K562 (cell line): ENCODE results near the gene TMEM95. TPM values are rescaled to one million over a fixed set of nuclear protein-coding genes. Genes with fewer than 3 reads are reported as not detected.

Experiments
- ARID1B ChIP-seq: fragments of 450-650 bp; IDR thresholded peaks from 2 replicates; pipeline ENCODE4 v1.6.1; 2016; ENCODE audit warnings: antibody characterized with exemption, mild to moderate bottlenecking, inconsistent platforms
- ATF1 ChIP-seq, 2 experiments: fragments of 450-650 bp in 1 of 2; IDR thresholded peaks; 2 replicates each; pipeline ENCODE4 v1.6.1; 2016; ENCODE audit warnings: missing compliant biosample characterization in 1 of 2, missing genetic modification characterization in 1 of 2
- CAMTA2 ChIP-seq: fragments of 250-450 bp; sonication (Bioruptor Pico); conservative IDR thresholded peaks from 2 replicates; pipeline ENCODE4 v1.5.1; 2022
- DPF2 ChIP-seq: fragments of 450-650 bp; IDR thresholded peaks from 2 replicates; pipeline ENCODE4 v1.6.1; 2016
- MBD1 ChIP-seq: fragments of 250-450 bp; sonication (Bioruptor Pico); IDR thresholded peaks from 2 replicates; pipeline ENCODE4 v1.8.0; 2022; ENCODE audit warnings: inconsistent platforms
- MEF2D ChIP-seq: conservative IDR thresholded peaks from 2 replicates; pipeline ENCODE4 v1.6.1; 2016; ENCODE audit warnings: low read depth, missing genetic modification characterization, missing compliant biosample characterization
- POLR3G ChIP-seq: IDR thresholded peaks from 2 replicates; pipeline ENCODE4 v1.6.1; 2011; ENCODE audit not compliant: insufficient read length, insufficient replicate concordance; ENCODE audit errors: extremely low read depth
- PREB ChIP-seq: sonication (generic); formaldehyde crosslinking; IDR thresholded peaks from 2 replicates; pipeline ENCODE4 v1.8.1; 2023; ENCODE audit warnings: mild to moderate bottlenecking, missing genetic modification reagents
- RFX5 ChIP-seq: IDR thresholded peaks from 2 replicates; pipeline ENCODE4 v1.6.1; 2011; ENCODE audit warnings: low read depth, mild to moderate bottlenecking, improper control_type of control experiment, low read length
- SETDB1 ChIP-seq: IDR thresholded peaks from one replicate; pipeline ENCODE4 v1.6.1; 2012; ENCODE audit warnings: low read length, control low read depth, inconsistent platforms
- SRSF1 ChIP-seq: fragments of 200-400 bp; formaldehyde crosslinking; IDR thresholded peaks from 2 replicates; pipeline ENCODE4 v1.6.1; 2017; ENCODE audit warnings: mild to moderate bottlenecking, low read depth, low read length, moderate library complexity
- TCF7 ChIP-seq: sonication (generic); IDR thresholded peaks from 2 replicates; pipeline ENCODE4 v1.6.1; 2016; ENCODE audit warnings: antibody characterized with exemption, borderline replicate concordance
- XRCC5 ChIP-seq: fragments of 200-400 bp; formaldehyde crosslinking; IDR thresholded peaks from 2 replicates; pipeline ENCODE4 v1.6.1; 2017; ENCODE audit warnings: low read depth, mild to moderate bottlenecking, low read length
- ZBTB2 ChIP-seq: fragments of 450-650 bp; IDR thresholded peaks from 2 replicates; pipeline ENCODE4 v1.6.1; 2016; ENCODE audit warnings: antibody characterized with exemption
- ZBTB7A ChIP-seq: IDR thresholded peaks from 2 replicates; pipeline ENCODE4 v1.6.1; 2011; ENCODE audit warnings: low read depth, mild to moderate bottlenecking, low read length, moderate library complexity, borderline replicate concordance; ENCODE audit not compliant: control insufficient read depth
- ZNF174 ChIP-seq: fragments of 250-450 bp; sonication (Bioruptor Pico); IDR thresholded peaks from 2 replicates; pipeline ENCODE4 v1.4.0; 2020; ENCODE audit warnings: mild to moderate bottlenecking
- ZNF253 ChIP-seq: fragments of 250-450 bp; sonication (Bioruptor Pico); conservative IDR thresholded peaks from 2 replicates; pipeline ENCODE4 v1.6.1; 2021; ENCODE audit warnings: mild to moderate bottlenecking
- ZNF274 ChIP-seq: IDR thresholded peaks from 2 replicates; pipeline ENCODE4 v1.6.1; 2011; ENCODE audit warnings: low read depth, mild to moderate bottlenecking, low read length, moderate library complexity, borderline replicate concordance
- ZNF280A ChIP-seq: fragments of 450-650 bp; IDR thresholded peaks from 2 replicates; pipeline ENCODE4 v1.6.1; 2018; ENCODE audit warnings: mild to moderate bottlenecking, low read depth; ENCODE audit not compliant: partially characterized antibody
- ZNF354B ChIP-seq: fragments of 250-450 bp; sonication (Bioruptor Pico); IDR thresholded peaks from 2 replicates; pipeline ENCODE4 v1.4.0; 2020
- ZNF395 ChIP-seq: fragments of 200-800 bp; sonication (Bioruptor generic); IDR thresholded peaks from 2 replicates; pipeline ENCODE4 v1.6.1; 2017; ENCODE audit warnings: missing genetic modification characterization, missing compliant biosample characterization
- ZNF584 ChIP-seq: fragments of 200-800 bp; sonication (Bioruptor generic); IDR thresholded peaks from 2 replicates; pipeline ENCODE4 v1.6.1; 2016; ENCODE audit warnings: low read depth, mild to moderate bottlenecking, missing genetic modification characterization, missing compliant biosample characterization
- polyA plus RNA-seq, 8 experiments: library from polyadenylated mRNA; depleted of rRNA in 4 of 8; stranded (reverse) in 5 of 8; unstranded in 3 of 8; fragments of >200 nt; fragmentation: Nextera tagmentation in 2 of 8; fragmentation: Illumina TruSeq in 1 of 8; extraction: Ambion mirVana in 2 of 8; extraction: Trizol in 1 of 8; gene quantifications; 2 replicates each; pipeline versions ENCODE4 v1.2.1 to v1.2.3, GENCODE V29; 2011 to 2014; ENCODE audit warnings: inconsistent platforms in 1 of 8, missing spikeins in 1 of 8
- total RNA-seq, 7 experiments: library from RNA; depleted of rRNA in 6 of 7; stranded (reverse); fragments of >200 nt in 6 of 7; fragmentation: Illumina TruSeq in 2 of 7; extraction: Trizol in 2 of 7; gene quantifications; 2 replicates each; pipeline versions ENCODE4 v1.2.1 to v1.2.3, GENCODE V29; 2011 to 2021; ENCODE audit warnings: low replicate concordance in 1 of 7

Gene TMEM95
- total and polyA plus RNA-seq, 9 of the 15 experiments (the other 6 are each of a cell fraction or from before 2014, with no cell fraction given) = not detected

- TF ChIP-seq MEF2D (tag) = no peak
- TF ChIP-seq MBD1 (CRISPR knock-in tag) = no peak
- no peak for TF ChIP-seq SRSF1
- TF ChIP-seq POLR3G = no peak
- TF ChIP-seq ZNF280A = no peak
- TF ChIP-seq RFX5 = no peak
- no peak for TF ChIP-seq ZNF354B
- TF ChIP-seq DPF2 = no peak
- TF ChIP-seq SETDB1 = no peak
- peak; percentile 99 for TF ChIP-seq ZBTB2
- TF ChIP-seq ZBTB7A = peak; percentile 16; the same call in 1 of the 2 replicates
- TF ChIP-seq ZNF395 (CRISPR knock-in tag) = no peak; the same call in 1 of the 2 replicates
- no peak for TF ChIP-seq ZNF584 (CRISPR knock-in tag)
- TF ChIP-seq ZNF274 = no peak
- TF ChIP-seq ATF1 (CRISPR knock-in tag; IDR thresholded peaks at IDR 0.05) = no peak
- TF ChIP-seq ATF1 (tag; IDR thresholded peaks at IDR 0.05) = peak; percentile 82
- TF ChIP-seq XRCC5 = no peak
- no peak for TF ChIP-seq CAMTA2 (CRISPR knock-in tag)
- TF ChIP-seq ARID1B = no peak
- TF ChIP-seq ZNF174 (CRISPR knock-in tag) = no peak
- TF ChIP-seq TCF7 = no peak
- TF ChIP-seq ZNF253 = no peak
- no peak for TF ChIP-seq PREB
Measured at GRCh38 chr17:7306911-7307685, 47.9 kb upstream of the TMEM95 start, which contains the start of gene EIF5A (continued).
